Kidney epithelial cell (primary cell): ENCODE measurements around the gene ZBTB16. TPM values are rescaled to one million over a fixed set of nuclear protein-coding genes. Genes with fewer than 3 reads are reported as not detected.

Experiments
- DNase-seq: peaks from one replicate; pipeline ENCODE4 v3.0.0-alpha.2; 2010; ENCODE audit warnings: low read depth
- H3K27me3 ChIP-seq: 2 replicates; pipeline ENCODE4 v1.6.0; 2011; ENCODE audit warnings: low read length; ENCODE audit not compliant: control insufficient read depth, insufficient read depth
- H3K36me3 ChIP-seq: 2 replicates; pipeline ENCODE4 v1.5.1; 2011; ENCODE audit warnings: low read length; ENCODE audit not compliant: control insufficient read depth, insufficient read depth
- H3K4me3 ChIP-seq: 2 replicates; pipeline ENCODE4 v1.5.1; 2011; ENCODE audit warnings: low read depth, mild to moderate bottlenecking, control low read depth, low read length
- CTCF ChIP-seq: IDR thresholded peaks from 2 replicates; pipeline ENCODE4 v1.5.1; 2011; ENCODE audit warnings: mild to moderate bottlenecking, moderate library complexity, low read length, control low read depth, inconsistent platforms; ENCODE audit not compliant: insufficient read depth, poor library complexity, severe bottlenecking
- total RNA-seq: library from RNA; depleted of rRNA; stranded (reverse); fragments of >200 nt; gene quantifications from 2 replicates; pipeline ENCODE4 v1.2.3, GENCODE V29; 2015

The ZBTB16 gene
- total RNA-seq, 1 donor from 2014 or later = 0.08 TPM

- Histone ChIP-seq H3K4me3 (no peak overlapping the region), H3K27me3 (peaks cover 15% of the 10 kb centered on the region), H3K36me3 (no peaks in the 10 kb centered on the region)
- DNase-seq = no peak
- no peak for TF ChIP-seq CTCF
These were observed 22.6 kb upstream of the ZBTB16 start for GRCh38 chr11:114036958-114037357.

GRCh38 chr11:114039551-114039950, 20.0 kb upstream of the ZBTB16 start:
- Histone ChIP-seq H3K4me3 (no peak overlapping the region), H3K27me3 (peaks cover 12% of the 10 kb centered on the region), H3K36me3 (no peaks in the 10 kb centered on the region)
- TF ChIP-seq CTCF = no peak
- DNase-seq = no peak

- H3K36me3 ChIP-seq = no peaks in the 10 kb centered on the region
- peaks cover 12% of the 10 kb centered on the region for H3K27me3 ChIP-seq
- peak; percentile 41 for DNase-seq
- H3K4me3 ChIP-seq = no peak overlapping the region
- no peak for TF ChIP-seq CTCF
These were observed 18.8 kb upstream of the ZBTB16 start for GRCh38 chr11:114040706-114041211.

- peaks cover 7% of the 10 kb centered on the region for H3K27me3 ChIP-seq
- no peak for DNase-seq
- TF ChIP-seq CTCF = no peak
- no peak overlapping the region for H3K4me3 ChIP-seq
- no peaks in the 10 kb centered on the region for H3K36me3 ChIP-seq
These were observed 17.3 kb upstream of the ZBTB16 start for GRCh38 chr11:114042234-114042633.

- Histone ChIP-seq H3K27me3 (peaks cover 3% of the 10 kb centered on the region), H3K4me3 (no peak overlapping the region), H3K36me3 (no peaks in the 10 kb centered on the region)
- DNase-seq = no peak
- no peak for TF ChIP-seq CTCF
These were observed 15.3 kb upstream of the ZBTB16 start for GRCh38 chr11:114044042-114044871.
